ENCODE results near the gene GRID2. TPM values are rescaled to one million over a fixed set of nuclear protein-coding genes. Genes with fewer than 3 reads are reported as not detected.

Gene GRID2
- total and polyA plus RNA-seq, 2 of the 13 experiments (the other 11 are each of a cell fraction or from before 2014, with no cell fraction given), result not detected

- no peaks in the 10 kb centered on the region for H3K79me2 ChIP-seq (ENCODE audit: insufficient read depth, low read length)
- no TSS peak for BruUV-seq (replicated peaks)
- no peak overlapping the region for H3K4me3 ChIP-seq (replicated peaks in 1 of 3; ENCODE audit: insufficient read depth in 1 of 3, low read depth in 2 of 3, low read length in 3 of 3)
- no peaks in the 10 kb centered on the region for H3K9me3 ChIP-seq (ENCODE audit: low read length)
- DNase-seq (ENCODE audit: low spot score) (no peak), FAIRE-seq (no peak), ATAC-seq (no peak)
- ChIA-PET POLR2A (no interaction called here), CTCF (ENCODE audit: low intra/inter-chr PET ratio, low total read pairs) (no interaction called here)
- no peak overlapping the region for H3K9ac ChIP-seq (ENCODE audit: insufficient read depth, low read depth, low read length)
- intact Hi-C loops (cut with micrococcal nuclease; ENCODE audit: unreplicated experiment), result no loop called here
- no peak overlapping the region for H3K4me2 ChIP-seq (ENCODE audit: low read depth, low read length)
- in situ Hi-C loops (cut with HindIII; ENCODE audit: extremely low pct_ligation_motif_present, low pct_unique_long_range_greater_than_20kb), result no loop called here
- H3K27ac ChIP-seq (ENCODE audit: extremely low read length, insufficient read depth, low read length), result no peak overlapping the region
- H3K36me3 ChIP-seq (replicated peaks in 1 of 2; ENCODE audit: control insufficient read depth in 1 of 2, insufficient read depth in 2 of 2, low read length in 2 of 2), result no peaks in the 10 kb centered on the region
- no peaks in the 10 kb centered on the region for H3K4me1 ChIP-seq (ENCODE audit: insufficient read depth, low read length)
- TF ChIP-seq PAF1 (CRISPR knock-in tag; IDR thresholded peaks at IDR 0.05) (no peak), ARID4A (CRISPR knock-in tag; IDR thresholded peaks at IDR 0.05; ENCODE audit: borderline replicate concordance) (no peak), SMARCC2 (IDR thresholded peaks at IDR 0.05) (no peak), HDAC6 (IDR thresholded peaks at IDR 0.05; ENCODE audit: low read depth, low read length) (no peak), THAP7 (CRISPR knock-in tag; IDR thresholded peaks at IDR 0.05) (no peak), ZC3H13 (CRISPR knock-in tag; IDR thresholded peaks at IDR 0.05) (no peak), ZNF7 (CRISPR knock-in tag; IDR thresholded peaks at IDR 0.05) (no peak), GTF3A (CRISPR knock-in tag; conservative IDR thresholded peaks at IDR 0.05) (no peak), ZMYM4 (CRISPR knock-in tag; IDR thresholded peaks at IDR 0.05) (no peak), ZNF333 (CRISPR knock-in tag; IDR thresholded peaks at IDR 0.05; ENCODE audit: borderline replicate concordance) (no peak), DRAP1 (CRISPR knock-in tag; IDR thresholded peaks at IDR 0.05) (no peak)
- no peak overlapping the region for H2AFZ ChIP-seq (ENCODE audit: low read length)
- WGBS (ENCODE audit: low lambda C conversion rate), result 0% methylated on average over 2 of the region's 2 CpGs
- no peaks in the 10 kb centered on the region for H3K27me3 ChIP-seq (ENCODE audit: control insufficient read depth in 1 of 2, insufficient read depth in 2 of 2, low read length in 2 of 2)
- H4K20me1 ChIP-seq (ENCODE audit: insufficient read depth, low read length), result no peaks in the 10 kb centered on the region
These were observed 1081.1 kb downstream of the GRID2 start for GRCh38 chr4:93384887-93385286.

Measured in HepG2 (cell line).